ENCODE results near the gene CYP4F3.
"Not testable (repeated sequence)": the region's sequence is repeated elsewhere in the genome, so short reads cannot be mapped to it uniquely, and the experiment has no call there.

CYP4F3 gene

DNA sequence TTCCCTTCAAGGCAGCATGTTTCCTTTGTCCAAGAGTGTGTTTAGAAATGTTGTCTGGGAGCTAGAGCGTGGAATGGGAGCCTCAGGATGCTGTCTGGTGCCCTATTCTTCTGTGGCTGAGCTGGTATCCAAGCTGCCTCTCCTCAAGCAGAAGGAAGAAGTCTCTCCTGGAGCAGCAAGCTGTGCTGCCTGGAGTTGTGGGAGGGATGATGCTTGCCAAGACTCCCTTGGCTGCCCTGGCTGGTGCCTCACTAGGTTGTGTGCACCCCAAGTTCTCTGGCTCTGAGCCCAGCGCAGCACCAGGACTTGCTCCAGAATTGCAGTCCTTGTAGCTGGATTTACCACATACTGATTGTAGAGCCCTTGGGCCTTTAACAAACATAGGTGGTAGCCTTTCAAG, 4.7 kb upstream of the CYP4F3 start:
- H3K4me3 ChIP-seq (ENCODE audit: low read length): no peak overlapping the region
- no peak overlapping the region for H3K27ac ChIP-seq (ENCODE audit: low read depth, low read length)
- H3K4me1 ChIP-seq (ENCODE audit: control insufficient read depth, insufficient read depth, low read length): no peaks in the 10 kb centered on the region
- H3K27me3 ChIP-seq (ENCODE audit: control insufficient read depth, insufficient read depth, low read length): no peaks in the 10 kb centered on the region
- H3K9ac ChIP-seq (ENCODE audit: low read length): no peak overlapping the region
- H3K36me3 ChIP-seq (ENCODE audit: control insufficient read depth, insufficient read depth, low read length): no peaks in the 10 kb centered on the region

DNA sequence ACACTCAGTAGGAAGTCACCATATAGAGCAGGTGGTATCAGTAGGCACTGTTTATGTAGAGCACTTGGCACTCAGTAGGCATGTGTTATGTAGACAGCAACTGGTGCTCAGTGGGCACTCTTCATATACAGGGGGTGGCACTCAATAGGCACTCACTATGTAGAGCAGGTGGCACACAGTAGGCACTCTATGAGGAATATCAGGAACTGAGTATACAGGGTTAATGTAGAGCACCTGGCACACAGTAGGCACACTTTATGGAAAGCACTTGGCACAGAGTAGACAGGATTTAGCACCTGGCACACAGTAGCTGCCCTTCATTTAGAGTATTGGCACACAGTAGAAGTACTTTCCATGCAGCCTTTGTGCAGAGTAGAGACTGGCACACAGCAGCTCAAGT, 1.1 kb upstream of the CYP4F3 start:
- Histone ChIP-seq H3K4me3 (ENCODE audit: low read length) (no peak overlapping the region), H3K4me1 (ENCODE audit: control insufficient read depth, insufficient read depth, low read length) (no peaks in the 10 kb centered on the region), H3K36me3 (ENCODE audit: control insufficient read depth, insufficient read depth, low read length) (no peaks in the 10 kb centered on the region), H3K27me3 (ENCODE audit: control insufficient read depth, insufficient read depth, low read length) (no peaks in the 10 kb centered on the region), H3K9ac (ENCODE audit: low read length) (no peak overlapping the region), H3K27ac (ENCODE audit: low read depth, low read length) (no peak overlapping the region)

DNA sequence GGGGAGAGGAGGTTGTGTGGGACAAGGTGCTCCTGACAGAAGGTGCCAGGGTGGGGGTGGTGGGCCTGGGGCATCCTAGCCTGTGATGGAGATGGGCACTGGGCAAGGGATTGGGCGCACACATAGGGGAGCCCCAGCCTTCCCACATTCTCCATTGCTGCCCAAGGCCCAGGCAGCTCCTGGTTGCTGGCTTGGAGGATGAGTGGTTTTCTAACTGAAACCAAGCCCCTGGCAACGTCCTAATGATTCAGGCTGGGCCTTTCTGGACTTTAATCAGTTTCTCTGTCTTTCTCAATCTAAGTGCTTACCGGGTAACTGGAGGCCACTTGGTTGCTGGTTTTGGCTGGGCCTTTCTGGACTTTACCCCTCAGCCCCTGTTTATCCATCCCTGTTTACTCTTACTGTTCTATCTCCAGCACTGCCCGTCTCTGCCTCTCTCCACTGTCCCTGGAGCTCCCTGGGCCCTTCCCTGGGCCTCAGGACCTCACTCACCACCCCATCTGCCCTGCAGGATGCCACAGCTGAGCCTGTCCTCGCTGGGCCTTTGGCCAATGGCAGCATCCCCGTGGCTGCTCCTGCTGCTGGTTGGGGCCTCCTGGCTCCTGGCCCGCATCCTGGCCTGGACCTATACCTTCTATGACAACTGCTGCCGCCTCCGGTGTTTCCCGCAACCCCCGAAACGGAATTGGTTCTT, 354 bp downstream of the CYP4F3 start:
- H3K4me3 ChIP-seq (ENCODE audit: low read length): no peak overlapping the region
- no peak overlapping the region for H3K9ac ChIP-seq (ENCODE audit: low read length)
- no peak overlapping the region for H3K27ac ChIP-seq (ENCODE audit: low read depth, low read length)

DNA sequence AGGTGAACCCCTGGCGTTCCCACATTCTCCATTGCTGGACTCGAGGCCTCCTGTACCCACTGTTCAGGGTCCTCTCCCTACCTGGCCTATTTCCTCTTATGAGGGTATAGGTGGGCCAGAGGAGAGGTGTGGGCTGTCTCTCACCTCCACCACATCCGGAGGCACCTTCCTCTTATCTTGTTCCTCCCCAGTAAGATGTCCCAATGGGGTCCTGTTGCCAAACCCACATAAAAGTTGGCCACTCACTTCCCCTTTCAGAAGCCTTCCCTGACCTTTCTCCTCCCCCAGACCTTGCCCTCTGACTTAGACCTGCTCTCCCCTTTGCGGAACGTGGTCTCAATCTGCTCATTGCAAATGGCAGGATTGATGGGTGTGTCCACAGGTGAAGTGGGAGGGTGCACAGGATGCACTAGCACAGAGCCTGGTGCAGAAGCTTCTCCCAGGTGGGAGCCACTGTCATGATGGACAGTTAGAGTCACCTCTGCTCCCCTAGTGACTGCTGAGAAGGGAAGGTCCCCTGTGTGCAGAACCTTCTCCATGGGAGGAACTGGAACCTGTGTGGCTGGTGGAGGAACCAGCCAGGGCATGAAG, 1.3 kb downstream of the CYP4F3 start:
- Histone ChIP-seq H3K36me3 (ENCODE audit: control insufficient read depth, insufficient read depth, low read length) (no peaks in the 10 kb centered on the region), H3K4me1 (ENCODE audit: control insufficient read depth, insufficient read depth, low read length) (no peaks in the 10 kb centered on the region), H3K27me3 (ENCODE audit: control insufficient read depth, insufficient read depth, low read length) (no peaks in the 10 kb centered on the region), H3K9ac (ENCODE audit: low read length) (no peak overlapping the region), H3K4me3 (ENCODE audit: low read length) (no peak overlapping the region), H3K27ac (ENCODE audit: low read depth, low read length) (no peak overlapping the region)

More for the DNA sequence above, 354 bp downstream of the CYP4F3 start:
- H3K27me3 ChIP-seq (ENCODE audit: control insufficient read depth, insufficient read depth, low read length): no peaks in the 10 kb centered on the region
- no peaks in the 10 kb centered on the region for H3K36me3 ChIP-seq (ENCODE audit: control insufficient read depth, insufficient read depth, low read length)
- no peaks in the 10 kb centered on the region for H3K4me1 ChIP-seq (ENCODE audit: control insufficient read depth, insufficient read depth, low read length)

DNA sequence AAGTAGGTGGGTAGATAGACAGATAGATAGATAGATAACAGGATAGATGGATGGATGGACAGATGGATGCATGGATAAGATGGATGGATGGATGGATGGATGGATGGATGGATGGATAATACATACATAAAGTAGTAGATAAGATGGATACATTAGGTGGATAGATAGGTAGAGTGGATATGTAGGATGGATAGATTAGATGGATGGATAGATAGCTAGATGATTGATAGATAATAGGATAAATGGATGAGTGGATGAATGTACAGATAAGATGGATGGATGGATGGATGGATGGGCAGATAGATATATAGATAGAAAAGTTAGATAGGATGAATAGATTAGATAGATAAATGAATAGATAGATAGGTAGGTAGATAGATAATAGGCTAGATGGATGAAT, 2.1 kb downstream of the CYP4F3 start:
- no peaks in the 10 kb centered on the region for H3K36me3 ChIP-seq (ENCODE audit: control insufficient read depth, insufficient read depth, low read length)
- no peak overlapping the region for H3K4me3 ChIP-seq (ENCODE audit: low read length)
- no peak overlapping the region for H3K9ac ChIP-seq (ENCODE audit: low read length)
- H3K27ac ChIP-seq (ENCODE audit: low read depth, low read length): no peak overlapping the region
- no peaks in the 10 kb centered on the region for H3K4me1 ChIP-seq (ENCODE audit: control insufficient read depth, insufficient read depth, low read length)
- no peaks in the 10 kb centered on the region for H3K27me3 ChIP-seq (ENCODE audit: control insufficient read depth, insufficient read depth, low read length)

DNA sequence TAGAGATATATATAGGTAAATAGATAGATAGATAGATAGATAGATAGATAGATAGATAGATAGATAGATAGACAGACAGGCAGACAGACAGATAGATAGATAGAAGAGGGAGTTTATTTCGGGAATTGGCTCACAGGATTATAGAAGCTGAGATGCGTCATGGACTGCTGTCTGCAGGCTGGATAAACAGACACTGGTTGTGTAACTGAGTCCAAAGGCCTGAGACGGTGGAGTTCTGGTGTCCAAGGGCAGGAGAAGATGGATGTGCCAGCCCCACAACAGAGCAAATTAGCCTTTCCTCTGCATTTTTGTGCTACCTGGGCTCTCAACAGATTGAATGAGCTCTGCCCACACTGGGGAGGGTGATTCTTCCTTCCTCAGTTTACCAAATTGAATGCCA, 2.7 kb downstream of the CYP4F3 start:
- Histone ChIP-seq H3K27ac (ENCODE audit: low read depth, low read length) (no peak overlapping the region), H3K4me1 (ENCODE audit: control insufficient read depth, insufficient read depth, low read length) (no peaks in the 10 kb centered on the region), H3K4me3 (ENCODE audit: low read length) (no peak overlapping the region), H3K36me3 (ENCODE audit: control insufficient read depth, insufficient read depth, low read length) (no peaks in the 10 kb centered on the region), H3K9ac (ENCODE audit: low read length) (no peak overlapping the region), H3K27me3 (ENCODE audit: control insufficient read depth, insufficient read depth, low read length) (no peaks in the 10 kb centered on the region)

DNA sequence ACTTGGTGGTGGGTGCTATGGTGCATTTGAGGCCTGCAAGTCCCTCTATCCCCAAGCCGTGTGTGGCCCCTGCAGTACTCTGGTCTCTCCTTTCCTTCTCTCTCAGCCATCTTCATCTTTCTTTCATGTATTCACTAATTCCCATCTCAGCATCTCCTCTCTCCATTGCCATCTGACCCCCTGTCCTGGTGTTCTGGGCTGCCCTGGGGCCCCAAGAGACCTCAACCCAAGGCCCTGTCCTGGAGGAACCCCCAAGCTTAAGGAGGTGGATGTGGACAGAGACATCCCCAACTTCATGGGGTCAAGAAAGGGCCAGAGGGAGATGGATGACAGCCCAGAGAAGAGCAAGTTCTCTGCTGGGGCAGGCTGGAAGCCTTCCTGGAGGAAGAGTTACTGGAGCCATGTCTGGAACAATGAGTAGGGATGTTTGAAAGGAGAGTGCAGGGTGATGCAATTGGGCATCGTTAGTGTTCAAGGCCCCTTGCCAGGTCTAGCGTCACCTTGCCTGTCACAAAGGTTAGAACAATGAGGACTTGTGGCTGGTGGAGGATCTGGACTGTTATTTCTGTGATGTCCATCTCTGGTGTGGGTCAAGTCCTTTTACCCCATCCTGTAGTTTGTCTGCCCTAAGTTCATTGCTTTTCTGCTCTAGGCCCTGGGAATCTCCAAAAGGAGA, 3.5 kb downstream of the CYP4F3 start:
- Histone ChIP-seq H3K27me3 (ENCODE audit: control insufficient read depth, insufficient read depth, low read length) (no peaks in the 10 kb centered on the region), H3K9ac (ENCODE audit: low read length) (no peak overlapping the region), H3K4me3 (ENCODE audit: low read length) (no peak overlapping the region), H3K27ac (ENCODE audit: low read depth, low read length) (no peak overlapping the region), H3K4me1 (ENCODE audit: control insufficient read depth, insufficient read depth, low read length) (no peaks in the 10 kb centered on the region), H3K36me3 (ENCODE audit: control insufficient read depth, insufficient read depth, low read length) (no peaks in the 10 kb centered on the region)

DNA sequence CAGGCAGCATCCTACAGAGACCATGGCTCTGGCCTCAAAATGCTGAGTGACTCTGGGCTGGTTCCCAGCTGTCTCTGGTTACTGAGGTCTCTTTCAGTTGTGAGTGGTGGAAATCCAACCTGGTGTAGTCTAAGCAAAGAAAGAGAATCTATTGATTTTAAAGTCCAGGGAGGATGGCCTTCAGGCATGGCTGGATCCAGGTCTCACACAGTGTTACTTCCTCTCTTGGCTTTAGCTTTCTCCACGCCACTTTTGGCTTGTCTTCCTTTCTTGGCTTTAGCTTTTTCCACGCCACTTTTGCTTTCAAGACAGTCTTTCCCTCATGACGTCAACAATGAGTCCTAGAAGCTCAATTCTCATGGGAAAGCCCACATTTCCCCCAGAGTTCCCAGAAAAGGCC, 4.1 kb downstream of the CYP4F3 start:
- H3K27me3 ChIP-seq (ENCODE audit: control insufficient read depth, insufficient read depth, low read length): no peaks in the 10 kb centered on the region
- no peak overlapping the region for H3K27ac ChIP-seq (ENCODE audit: low read depth, low read length)
- H3K9ac ChIP-seq (ENCODE audit: low read length): no peak overlapping the region
- no peaks in the 10 kb centered on the region for H3K4me1 ChIP-seq (ENCODE audit: control insufficient read depth, insufficient read depth, low read length)
- H3K4me3 ChIP-seq (ENCODE audit: low read length): no peak overlapping the region
- no peaks in the 10 kb centered on the region for H3K36me3 ChIP-seq (ENCODE audit: control insufficient read depth, insufficient read depth, low read length)

DNA sequence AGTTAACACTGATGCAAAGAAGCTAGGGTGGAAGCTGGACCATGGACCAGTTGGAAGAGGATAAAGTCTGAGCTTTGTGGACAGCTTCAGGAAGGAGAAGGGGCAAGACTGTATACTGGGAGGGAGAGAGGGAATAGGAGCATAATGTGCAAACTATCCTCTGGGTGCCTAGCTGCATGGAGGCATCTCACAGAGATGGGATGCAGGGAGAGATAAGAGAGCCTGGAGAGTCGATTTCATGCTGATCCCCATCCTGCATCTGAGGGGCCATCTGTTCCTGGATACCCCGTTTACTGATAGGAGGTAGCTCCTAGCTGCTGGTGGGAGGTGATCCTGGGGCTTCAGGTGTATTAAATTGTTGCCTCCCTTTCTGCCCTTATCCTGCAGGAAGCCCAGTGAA, 8.8 kb downstream of the CYP4F3 start:
- Histone ChIP-seq H3K4me3 (ENCODE audit: low read length) (no peak overlapping the region), H3K9ac (ENCODE audit: low read length) (no peak overlapping the region), H3K27ac (ENCODE audit: low read depth, low read length) (no peak overlapping the region), H3K4me1 (ENCODE audit: control insufficient read depth, insufficient read depth, low read length) (no peaks in the 10 kb centered on the region), H3K27me3 (ENCODE audit: control insufficient read depth, insufficient read depth, low read length) (no peaks in the 10 kb centered on the region), H3K36me3 (ENCODE audit: control insufficient read depth, insufficient read depth, low read length) (no peaks in the 10 kb centered on the region)

DNA sequence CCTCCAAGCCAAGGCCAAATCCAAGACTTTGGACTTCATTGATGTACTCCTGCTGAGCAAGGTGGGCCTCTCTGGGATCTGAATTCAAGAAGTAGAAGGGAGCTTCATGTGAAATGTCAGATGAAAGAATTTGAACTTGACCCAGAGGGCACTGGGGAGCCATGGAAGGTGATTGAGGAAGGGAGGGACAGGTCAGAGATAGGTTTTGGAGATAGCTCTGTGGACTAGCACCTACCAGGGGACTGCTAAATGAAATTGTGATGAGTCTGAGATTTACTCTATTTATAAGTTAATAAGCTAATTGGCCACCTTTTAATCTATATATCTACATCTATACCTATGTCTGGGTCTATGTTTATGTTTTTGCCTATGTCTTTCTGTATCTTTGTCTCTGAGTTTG, 9.4 kb downstream of the CYP4F3 start:
- H3K36me3 ChIP-seq (ENCODE audit: control insufficient read depth, insufficient read depth, low read length); H3K9ac ChIP-seq (ENCODE audit: low read length); H3K4me1 ChIP-seq (ENCODE audit: control insufficient read depth, insufficient read depth, low read length); H3K27me3 ChIP-seq (ENCODE audit: control insufficient read depth, insufficient read depth, low read length); H3K4me3 ChIP-seq (ENCODE audit: low read length); H3K27ac ChIP-seq (ENCODE audit: low read depth, low read length): not testable (repeated sequence)

DNA sequence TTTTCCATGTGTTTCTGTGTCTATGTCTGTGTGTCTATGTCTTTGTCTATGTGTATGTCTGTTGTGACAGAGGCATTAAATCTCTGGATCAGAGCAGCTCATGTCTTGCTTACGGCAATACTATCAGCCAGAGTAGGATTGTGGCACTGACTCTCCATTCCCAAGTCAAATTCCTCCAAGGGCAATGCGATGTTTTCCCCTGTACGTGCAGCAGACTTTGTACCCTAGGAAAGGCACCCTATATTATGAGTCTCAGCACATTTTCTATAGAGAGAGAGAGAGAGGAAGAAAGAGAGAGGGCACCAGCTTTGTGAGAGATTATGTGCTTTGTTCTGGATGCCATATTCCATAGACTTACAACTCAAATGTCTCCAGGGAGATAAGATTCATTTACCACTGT, 11.1 kb downstream of the CYP4F3 start:
- no peaks in the 10 kb centered on the region for H3K36me3 ChIP-seq (ENCODE audit: control insufficient read depth, insufficient read depth, low read length)
- no peak overlapping the region for H3K9ac ChIP-seq (ENCODE audit: low read length)
- H3K27ac ChIP-seq (ENCODE audit: low read depth, low read length): no peak overlapping the region
- H3K4me1 ChIP-seq (ENCODE audit: control insufficient read depth, insufficient read depth, low read length): no peaks in the 10 kb centered on the region
- no peak overlapping the region for H3K4me3 ChIP-seq (ENCODE audit: low read length)
- H3K27me3 ChIP-seq (ENCODE audit: control insufficient read depth, insufficient read depth, low read length): peaks cover 2% of the 10 kb centered on the region

DNA sequence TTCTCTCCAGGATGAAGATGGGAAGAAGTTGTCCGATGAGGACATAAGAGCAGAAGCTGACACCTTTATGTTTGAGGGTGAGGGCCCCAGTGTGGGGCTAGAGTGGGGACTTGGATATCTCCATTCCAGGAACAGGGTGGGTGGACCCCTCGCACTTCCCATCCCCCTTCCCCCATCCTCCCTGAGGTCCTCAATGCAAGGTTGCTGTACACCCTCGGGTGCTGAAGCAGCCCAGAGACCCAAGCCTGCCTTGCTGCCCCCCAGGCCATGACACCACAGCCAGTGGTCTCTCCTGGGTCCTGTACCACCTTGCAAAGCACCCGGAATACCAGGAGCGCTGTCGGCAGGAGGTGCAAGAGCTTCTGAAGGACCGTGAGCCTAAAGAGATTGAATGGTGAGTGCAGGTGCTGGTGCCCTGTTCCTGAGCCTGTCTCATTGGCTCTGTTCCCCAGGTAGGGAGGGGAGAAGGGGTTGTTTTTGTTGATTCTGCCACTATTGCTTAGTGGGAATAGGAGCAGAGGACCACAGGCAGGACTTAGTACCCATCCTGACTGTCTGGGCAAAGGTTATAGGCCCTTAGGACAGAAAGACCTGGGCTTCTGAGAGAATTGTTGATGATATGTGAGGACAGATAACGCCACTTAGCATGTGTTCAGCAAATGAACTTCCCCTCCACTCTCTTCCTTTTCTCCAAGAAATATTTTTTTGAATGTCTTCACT, 12.0 kb downstream of the CYP4F3 start:
- Histone ChIP-seq H3K4me3 (ENCODE audit: low read length) (no peak overlapping the region), H3K36me3 (ENCODE audit: control insufficient read depth, insufficient read depth, low read length) (no peaks in the 10 kb centered on the region), H3K9ac (ENCODE audit: low read length) (no peak overlapping the region), H3K27me3 (ENCODE audit: control insufficient read depth, insufficient read depth, low read length) (peaks cover 2% of the 10 kb centered on the region), H3K27ac (ENCODE audit: low read depth, low read length) (no peak overlapping the region), H3K4me1 (ENCODE audit: control insufficient read depth, insufficient read depth, low read length) (no peaks in the 10 kb centered on the region)
